Raji (cell line): Measurements from ENCODE around the gene CNGA1.

Experiments
- POLR2A ChIP-seq: IDR thresholded peaks from 2 replicates; pipeline ENCODE4 v1.6.1; 2011; ENCODE audit warnings: low read depth, low read length, control low read depth; ENCODE audit not compliant: insufficient read depth

Gene CNGA1

GRCh38 chr4:47933840-47934239, 82.6 kb downstream of the CNGA1 start:
- TF ChIP-seq POLR2A: no peak

- no peak for TF ChIP-seq POLR2A
Measured at GRCh38 chr4:47930971-47931804, 85.3 kb downstream of the CNGA1 start.

- no peak for TF ChIP-seq POLR2A
Measured at GRCh38 chr4:47929682-47930201, 86.7 kb downstream of the CNGA1 start.

GRCh38 chr4:47926667-47927258, 89.7 kb downstream of the CNGA1 start:
- TF ChIP-seq POLR2A: no peak

GRCh38 chr4:47915378-47915777, 101.1 kb downstream of the CNGA1 start:
- no peak for TF ChIP-seq POLR2A

- TF ChIP-seq POLR2A: no peak
Measured at GRCh38 chr4:47914926-47915237, 101.6 kb downstream of the CNGA1 start.

- peak; percentile 99 for TF ChIP-seq POLR2A
Measured at GRCh38 chr4:47914220-47914925, 102.1 kb downstream of the CNGA1 start, which contains the start of gene NFXL1. Gene NFXL1, minus strand, starts transcription at chr4:47914583. Its CDS starts 380 bp downstream, at chr4:47914203.

- TF ChIP-seq POLR2A: no peak
Measured at GRCh38 chr4:47913861-47914219, 102.6 kb downstream of the CNGA1 start.

- TF ChIP-seq POLR2A: no peak
Measured at GRCh38 chr4:47913330-47913729, 103.2 kb downstream of the CNGA1 start.

GRCh38 chr4:47907089-47907646, 109.3 kb downstream of the CNGA1 start:
- no peak for TF ChIP-seq POLR2A

- no peak for TF ChIP-seq POLR2A
Measured at GRCh38 chr4:47899639-47900038, 116.8 kb downstream of the CNGA1 start.

- TF ChIP-seq POLR2A: no peak
Measured at GRCh38 chr4:47891928-47892327, 124.6 kb downstream of the CNGA1 start.
